ENCODE data around the gene CHD2. TPM values are rescaled to one million over a fixed set of nuclear protein-coding genes. Genes with fewer than 3 reads are reported as not detected.

The CHD2 gene
- total RNA-seq, 1 experiment from 2014 or later: 37.3 TPM

DNA sequence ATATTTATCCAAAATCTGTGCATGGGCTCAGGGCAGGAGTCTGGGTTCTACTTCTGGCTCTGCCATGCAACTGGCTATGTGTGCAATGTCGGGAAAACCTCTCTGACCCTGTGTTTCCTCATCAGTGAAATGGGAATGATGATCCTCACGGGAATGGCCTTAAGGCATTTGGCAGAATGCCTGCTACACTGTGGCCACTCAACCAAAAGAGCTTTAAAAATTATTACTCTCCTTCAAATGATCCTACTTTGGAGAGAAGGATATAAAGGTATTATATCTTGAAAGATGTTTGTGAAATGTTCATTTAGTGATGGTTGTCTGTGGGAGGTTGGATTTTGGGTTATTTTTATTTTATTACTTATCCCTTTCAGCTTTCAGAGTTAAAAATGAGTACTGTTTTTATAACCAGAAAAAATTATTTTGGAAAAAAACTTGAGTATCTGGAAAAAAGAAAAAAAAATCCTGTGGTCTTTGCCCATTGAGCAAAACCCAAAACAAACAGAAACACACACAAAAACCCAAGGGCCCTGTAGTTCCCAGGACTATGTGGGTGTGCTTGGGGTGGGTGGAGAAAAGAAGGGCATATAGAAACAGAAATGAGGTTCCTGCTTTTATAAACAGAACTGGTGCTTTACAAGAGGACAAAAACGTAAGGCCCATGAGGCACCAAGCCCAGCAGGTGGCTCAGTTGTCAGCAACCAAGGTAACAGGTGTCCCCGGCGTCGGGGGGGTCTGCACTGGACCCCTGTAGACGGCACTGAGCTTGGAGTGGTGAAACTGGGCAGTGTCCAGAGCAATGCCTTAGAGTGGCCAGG lies 166.9 kb downstream of the CHD2 start:
- no peaks in the 10 kb centered on the region for H4K20me1 ChIP-seq (ENCODE audit: insufficient read depth, low read depth, low read length)
- no peaks in the 10 kb centered on the region for H3K27me3 ChIP-seq (ENCODE audit: low read length)
- no peak overlapping the region for H2AFZ ChIP-seq (ENCODE audit: low read length)
- H3K36me3 ChIP-seq (ENCODE audit: insufficient read depth, low read length): no peaks in the 10 kb centered on the region
- no peak overlapping the region for H3K4me2 ChIP-seq (ENCODE audit: low read depth, low read length, poor library complexity, severe bottlenecking)
- no peak overlapping the region for H3K9ac ChIP-seq (ENCODE audit: low read length)
- H3K79me2 ChIP-seq (ENCODE audit: low read length): no peaks in the 10 kb centered on the region
- no peak overlapping the region for H3K4me3 ChIP-seq (ENCODE audit: low read length)
- no peaks in the 10 kb centered on the region for H3K9me3 ChIP-seq (ENCODE audit: low read length)
- no peak for DNase-seq
- no peak overlapping the region for H3K27ac ChIP-seq (ENCODE audit: low read length)
- no peaks in the 10 kb centered on the region; the same call in 1 of the 2 replicates for H3K4me1 ChIP-seq (ENCODE audit: low read length)
- H3K9me2 ChIP-seq (replicated peaks; ENCODE audit: insufficient read depth, low read length): no peaks in the 10 kb centered on the region

- H3K27ac ChIP-seq (ENCODE audit: low read length): no peak overlapping the region
- DNase-seq: no peak
- no peaks in the 10 kb centered on the region for H3K9me3 ChIP-seq (ENCODE audit: low read length)
Measured at GRCh38 chr15:93067649-93068085, 167.5 kb downstream of the CHD2 start.

GRCh38 chr15:93068581-93069199 lies 168.6 kb downstream of the CHD2 start:
- no peak overlapping the region for H2AFZ ChIP-seq (ENCODE audit: low read length)
- no peak for DNase-seq
- H3K27me3 ChIP-seq (ENCODE audit: low read length): no peaks in the 10 kb centered on the region
- H3K4me1 ChIP-seq (ENCODE audit: low read length): no peaks in the 10 kb centered on the region
- no peaks in the 10 kb centered on the region for H3K9me3 ChIP-seq (ENCODE audit: low read length)
- H3K79me2 ChIP-seq (ENCODE audit: low read length): no peaks in the 10 kb centered on the region
- no peak overlapping the region for H3K4me2 ChIP-seq (ENCODE audit: low read depth, low read length, poor library complexity, severe bottlenecking)
- H3K27ac ChIP-seq (ENCODE audit: low read length): no peak overlapping the region
- no peak overlapping the region for H3K4me3 ChIP-seq (ENCODE audit: low read length)
- H3K36me3 ChIP-seq (ENCODE audit: insufficient read depth, low read length): no peaks in the 10 kb centered on the region
- no peaks in the 10 kb centered on the region for H3K9me2 ChIP-seq (replicated peaks; ENCODE audit: insufficient read depth, low read length)
- no peak overlapping the region for H3K9ac ChIP-seq (ENCODE audit: low read length)
- no peaks in the 10 kb centered on the region for H4K20me1 ChIP-seq (ENCODE audit: insufficient read depth, low read depth, low read length)

More at GRCh38 chr15:93067649-93068085, 167.5 kb downstream of the CHD2 start:
- no peaks in the 10 kb centered on the region for H3K79me2 ChIP-seq (ENCODE audit: low read length)
- H3K4me1 ChIP-seq (ENCODE audit: low read length): no peaks in the 10 kb centered on the region
- no peak overlapping the region for H3K9ac ChIP-seq (ENCODE audit: low read length)
- H3K4me3 ChIP-seq (ENCODE audit: low read length): no peak overlapping the region
- H3K4me2 ChIP-seq (ENCODE audit: low read depth, low read length, poor library complexity, severe bottlenecking): no peak overlapping the region
- H4K20me1 ChIP-seq (ENCODE audit: insufficient read depth, low read depth, low read length): no peaks in the 10 kb centered on the region
- no peak overlapping the region for H2AFZ ChIP-seq (ENCODE audit: low read length)
- no peaks in the 10 kb centered on the region for H3K9me2 ChIP-seq (replicated peaks; ENCODE audit: insufficient read depth, low read length)
- no peaks in the 10 kb centered on the region for H3K36me3 ChIP-seq (ENCODE audit: insufficient read depth, low read length)
- no peaks in the 10 kb centered on the region for H3K27me3 ChIP-seq (ENCODE audit: low read length)

GRCh38 chr15:93070132-93070531 lies 170.0 kb downstream of the CHD2 start:
- Histone ChIP-seq H3K79me2 (ENCODE audit: low read length) (no peaks in the 10 kb centered on the region), H3K9ac (ENCODE audit: low read length) (no peak overlapping the region), H4K20me1 (ENCODE audit: insufficient read depth, low read depth, low read length) (no peaks in the 10 kb centered on the region), H3K27me3 (ENCODE audit: low read length) (no peaks in the 10 kb centered on the region), H2AFZ (ENCODE audit: low read length) (no peak overlapping the region), H3K9me3 (ENCODE audit: low read length) (no peaks in the 10 kb centered on the region), H3K27ac (ENCODE audit: low read length) (no peak overlapping the region), H3K4me3 (ENCODE audit: low read length) (no peak overlapping the region), H3K4me2 (ENCODE audit: low read depth, low read length, poor library complexity, severe bottlenecking) (no peak overlapping the region), H3K36me3 (ENCODE audit: insufficient read depth, low read length) (no peaks in the 10 kb centered on the region), H3K9me2 (replicated peaks; ENCODE audit: insufficient read depth, low read length) (no peaks in the 10 kb centered on the region), H3K4me1 (ENCODE audit: low read length) (no peaks in the 10 kb centered on the region)
- no peak for DNase-seq

DNA sequence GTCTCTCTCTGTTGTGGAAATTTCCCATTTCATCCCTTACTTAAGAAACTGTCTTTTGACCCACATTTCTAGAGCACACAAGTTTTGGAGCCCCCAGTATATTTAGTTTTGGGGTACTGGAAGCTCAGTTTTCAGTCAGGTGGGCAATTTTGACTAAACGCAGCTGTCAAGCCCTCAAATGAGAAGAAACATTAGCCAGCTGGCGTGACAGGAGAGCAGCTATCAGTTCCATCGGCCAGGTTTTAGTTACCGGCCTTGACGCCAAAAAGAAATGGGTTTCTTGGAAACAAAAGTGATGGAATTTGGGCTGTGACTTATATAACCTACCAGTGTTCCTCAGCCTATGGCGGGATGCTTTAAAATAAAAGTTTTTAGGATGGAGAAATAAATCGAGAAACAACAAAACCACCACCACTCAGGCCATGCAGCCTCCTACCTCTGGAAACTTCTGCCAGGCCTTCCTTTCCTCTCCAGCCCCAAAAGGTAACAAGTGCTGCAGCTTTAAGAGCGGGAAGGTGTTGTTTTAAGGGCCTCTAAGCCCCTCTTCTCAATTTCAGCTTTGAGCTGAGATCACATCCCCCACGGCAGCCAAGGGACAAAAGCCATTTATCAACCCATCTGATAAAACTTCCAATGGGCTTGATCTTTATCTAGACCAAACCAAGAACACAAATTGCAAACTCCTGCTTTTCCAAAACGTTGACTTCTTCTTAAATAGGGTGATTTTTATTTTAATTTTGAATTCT lies 170.6 kb downstream of the CHD2 start:
- Histone ChIP-seq H4K20me1 (ENCODE audit: insufficient read depth, low read depth, low read length) (no peaks in the 10 kb centered on the region), H3K4me3 (ENCODE audit: low read length) (no peak overlapping the region), H2AFZ (ENCODE audit: low read length) (no peak overlapping the region), H3K4me2 (ENCODE audit: low read depth, low read length, poor library complexity, severe bottlenecking) (no peak overlapping the region), H3K36me3 (ENCODE audit: insufficient read depth, low read length) (no peaks in the 10 kb centered on the region), H3K4me1 (ENCODE audit: low read length) (no peaks in the 10 kb centered on the region), H3K9ac (ENCODE audit: low read length) (no peak overlapping the region), H3K9me2 (replicated peaks; ENCODE audit: insufficient read depth, low read length) (no peaks in the 10 kb centered on the region), H3K79me2 (ENCODE audit: low read length) (no peaks in the 10 kb centered on the region), H3K9me3 (ENCODE audit: low read length) (no peaks in the 10 kb centered on the region), H3K27me3 (ENCODE audit: low read length) (no peaks in the 10 kb centered on the region), H3K27ac (ENCODE audit: low read length) (no peak overlapping the region)
- DNase-seq: no peak

DNA sequence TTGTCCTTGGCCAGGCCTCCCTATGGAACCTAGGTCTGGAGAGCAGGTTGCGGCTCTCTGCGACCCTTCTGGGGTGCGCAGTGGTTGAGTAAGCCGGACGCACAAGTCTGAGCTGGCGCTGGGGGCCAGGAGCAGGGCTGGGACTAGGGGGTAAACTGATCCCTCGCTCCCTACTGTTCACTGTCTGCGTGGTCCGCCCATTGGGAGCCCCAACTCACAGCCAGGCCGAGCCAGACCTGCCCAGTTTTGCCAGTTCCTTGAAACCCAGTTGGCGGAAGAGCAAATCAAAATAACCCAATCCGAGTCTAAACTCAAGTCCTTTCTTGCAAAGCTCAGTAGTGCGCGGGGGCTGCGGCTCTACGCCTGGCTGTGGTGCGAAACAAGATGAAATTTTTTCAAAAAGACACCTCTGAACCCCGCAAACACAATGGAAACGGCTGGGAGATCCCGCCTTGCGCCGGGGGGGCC lies 171.4 kb downstream of the CHD2 start:
- no peaks in the 10 kb centered on the region for H3K9me3 ChIP-seq (ENCODE audit: low read length)
- no peaks in the 10 kb centered on the region for H3K4me1 ChIP-seq (ENCODE audit: low read length)
- no peaks in the 10 kb centered on the region for H4K20me1 ChIP-seq (ENCODE audit: insufficient read depth, low read depth, low read length)
- no peak overlapping the region for H3K4me3 ChIP-seq (ENCODE audit: low read length)
- no peaks in the 10 kb centered on the region for H3K79me2 ChIP-seq (ENCODE audit: low read length)
- no peaks in the 10 kb centered on the region for H3K27me3 ChIP-seq (ENCODE audit: low read length)
- H3K9ac ChIP-seq (ENCODE audit: low read length): no peak overlapping the region
- no peak overlapping the region for H2AFZ ChIP-seq (ENCODE audit: low read length)
- H3K9me2 ChIP-seq (replicated peaks; ENCODE audit: insufficient read depth, low read length): no peaks in the 10 kb centered on the region
- H3K36me3 ChIP-seq (ENCODE audit: insufficient read depth, low read length): no peaks in the 10 kb centered on the region
- no peak for DNase-seq
- H3K4me2 ChIP-seq (ENCODE audit: low read depth, low read length, poor library complexity, severe bottlenecking): no peak overlapping the region
- no peak overlapping the region for H3K27ac ChIP-seq (ENCODE audit: low read length)

DNA sequence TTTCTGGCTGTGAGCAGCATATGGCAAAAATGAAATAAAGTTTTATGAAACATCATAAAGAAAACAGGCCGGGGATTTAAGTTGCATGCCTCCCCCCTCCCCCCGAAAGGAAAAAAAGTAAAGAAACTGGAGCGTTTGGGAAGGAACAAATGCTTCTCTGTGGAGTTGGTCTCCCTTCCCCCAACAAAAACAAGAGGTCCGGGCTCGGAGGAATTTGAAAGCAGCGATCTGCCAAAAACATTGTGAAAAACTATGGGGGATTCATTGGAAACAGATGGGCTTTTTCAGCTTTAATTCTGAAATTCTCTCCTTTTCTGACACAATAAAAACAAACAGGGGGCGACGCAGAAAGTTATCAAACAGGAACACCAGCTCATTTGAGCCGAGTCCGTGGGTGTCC lies 171.9 kb downstream of the CHD2 start:
- Histone ChIP-seq H3K79me2 (ENCODE audit: low read length) (no peaks in the 10 kb centered on the region), H3K27me3 (ENCODE audit: low read length) (no peaks in the 10 kb centered on the region), H3K4me3 (ENCODE audit: low read length) (no peak overlapping the region), H3K36me3 (ENCODE audit: insufficient read depth, low read length) (no peaks in the 10 kb centered on the region), H3K9me2 (replicated peaks; ENCODE audit: insufficient read depth, low read length) (no peaks in the 10 kb centered on the region), H3K27ac (ENCODE audit: low read length) (no peak overlapping the region), H2AFZ (ENCODE audit: low read length) (no peak overlapping the region), H3K4me1 (ENCODE audit: low read length) (no peaks in the 10 kb centered on the region), H3K4me2 (ENCODE audit: low read depth, low read length, poor library complexity, severe bottlenecking) (no peak overlapping the region), H3K9me3 (ENCODE audit: low read length) (no peaks in the 10 kb centered on the region), H4K20me1 (ENCODE audit: insufficient read depth, low read depth, low read length) (no peaks in the 10 kb centered on the region), H3K9ac (ENCODE audit: low read length) (no peak overlapping the region)
- DNase-seq: no peak

Data from Karpas-422 (cell line).